Keratinocyte (primary cell): ENCODE results near the gene ANAPC2.

Experiments
- EZH2 ChIP-seq: IDR thresholded peaks from one replicate; pipeline ENCODE4 v1.6.1; 2012; ENCODE audit warnings: inconsistent platforms, mild to moderate bottlenecking, low read length, moderate library complexity
- TF ChIP-seq, protein P1 (sequence below), 3 experiments: IDR thresholded peaks in 1 of 3; conservative IDR thresholded peaks in 1 of 3; optimal IDR thresholded peaks in 1 of 3; 2 replicates in 2 of 3; 3 replicates in 1 of 3; pipeline versions ENCODE3 to v1.5.1; 2011; ENCODE audit warnings: low read length in 3 of 3, mild to moderate bottlenecking in 3 of 3, moderate library complexity in 2 of 3, control low read depth in 1 of 3, inconsistent platforms in 1 of 3; ENCODE audit not compliant: insufficient read depth in 2 of 3; ENCODE audit errors: extremely low read depth in 1 of 3

DNA sequence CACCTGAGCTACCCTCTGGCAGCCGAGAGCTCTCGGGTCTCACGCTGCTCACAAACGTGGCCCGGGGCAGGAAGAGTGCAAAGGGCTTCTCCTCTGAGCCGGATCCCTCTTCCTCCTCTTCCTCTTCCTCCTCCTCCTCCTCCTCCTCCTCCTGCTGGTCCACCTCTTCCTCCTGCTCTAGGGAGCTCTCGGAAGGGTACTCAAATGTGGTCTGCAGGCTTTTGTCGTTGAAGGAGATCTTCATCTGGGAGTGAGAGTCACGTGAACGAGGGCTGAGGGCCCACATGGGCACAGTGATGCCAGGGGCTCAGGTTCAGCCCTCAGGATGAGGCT lies 4.1 kb upstream of the ANAPC2 start:
- TF ChIP-seq, protein P1, sequence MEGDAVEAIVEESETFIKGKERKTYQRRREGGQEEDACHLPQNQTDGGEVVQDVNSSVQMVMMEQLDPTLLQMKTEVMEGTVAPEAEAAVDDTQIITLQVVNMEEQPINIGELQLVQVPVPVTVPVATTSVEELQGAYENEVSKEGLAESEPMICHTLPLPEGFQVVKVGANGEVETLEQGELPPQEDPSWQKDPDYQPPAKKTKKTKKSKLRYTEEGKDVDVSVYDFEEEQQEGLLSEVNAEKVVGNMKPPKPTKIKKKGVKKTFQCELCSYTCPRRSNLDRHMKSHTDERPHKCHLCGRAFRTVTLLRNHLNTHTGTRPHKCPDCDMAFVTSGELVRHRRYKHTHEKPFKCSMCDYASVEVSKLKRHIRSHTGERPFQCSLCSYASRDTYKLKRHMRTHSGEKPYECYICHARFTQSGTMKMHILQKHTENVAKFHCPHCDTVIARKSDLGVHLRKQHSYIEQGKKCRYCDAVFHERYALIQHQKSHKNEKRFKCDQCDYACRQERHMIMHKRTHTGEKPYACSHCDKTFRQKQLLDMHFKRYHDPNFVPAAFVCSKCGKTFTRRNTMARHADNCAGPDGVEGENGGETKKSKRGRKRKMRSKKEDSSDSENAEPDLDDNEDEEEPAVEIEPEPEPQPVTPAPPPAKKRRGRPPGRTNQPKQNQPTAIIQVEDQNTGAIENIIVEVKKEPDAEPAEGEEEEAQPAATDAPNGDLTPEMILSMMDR (optimal IDR thresholded peaks at IDR 0.05 in 1 of 3, IDR thresholded peaks at IDR 0.05 in 1 of 3, conservative IDR thresholded peaks at IDR 0.05 in 1 of 3; ENCODE audit: extremely low read depth in 1 of 3, insufficient read depth in 2 of 3, low read length in 3 of 3): no peak
- TF ChIP-seq EZH2: no peak
